ENCODE measurements around the gene STARD13.

STARD13 gene

DNA sequence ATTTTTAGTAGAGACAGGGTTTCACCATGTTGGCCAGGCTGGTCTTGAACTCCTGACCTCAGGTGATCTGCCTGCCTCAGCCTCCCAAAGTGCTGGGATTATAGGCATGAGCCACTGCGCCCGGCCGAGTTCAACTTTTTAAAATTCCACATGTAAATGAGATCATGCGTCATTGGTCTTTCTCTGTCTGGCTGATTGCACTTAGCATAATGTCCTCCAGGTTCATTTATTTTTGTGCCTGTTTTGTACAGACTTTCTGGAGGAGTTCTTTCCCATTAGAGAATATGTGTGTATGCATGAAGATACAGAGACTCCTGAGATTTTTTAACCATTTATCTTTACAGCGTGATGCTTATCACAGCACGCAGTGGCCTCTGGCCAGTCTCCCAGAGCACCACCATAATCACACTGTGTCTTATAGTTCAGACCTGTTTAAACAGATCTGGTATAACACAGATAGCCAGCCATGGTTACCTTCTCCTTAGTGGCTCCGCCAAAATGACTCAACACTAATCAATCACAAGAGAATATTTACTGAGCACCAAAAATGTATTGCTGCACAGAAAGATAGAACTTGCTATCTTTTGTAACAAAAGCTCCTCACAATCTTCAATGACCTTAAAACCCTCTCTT lies 11.4 kb upstream of the STARD13 start:
- TF ChIP-seq, protein P1, sequence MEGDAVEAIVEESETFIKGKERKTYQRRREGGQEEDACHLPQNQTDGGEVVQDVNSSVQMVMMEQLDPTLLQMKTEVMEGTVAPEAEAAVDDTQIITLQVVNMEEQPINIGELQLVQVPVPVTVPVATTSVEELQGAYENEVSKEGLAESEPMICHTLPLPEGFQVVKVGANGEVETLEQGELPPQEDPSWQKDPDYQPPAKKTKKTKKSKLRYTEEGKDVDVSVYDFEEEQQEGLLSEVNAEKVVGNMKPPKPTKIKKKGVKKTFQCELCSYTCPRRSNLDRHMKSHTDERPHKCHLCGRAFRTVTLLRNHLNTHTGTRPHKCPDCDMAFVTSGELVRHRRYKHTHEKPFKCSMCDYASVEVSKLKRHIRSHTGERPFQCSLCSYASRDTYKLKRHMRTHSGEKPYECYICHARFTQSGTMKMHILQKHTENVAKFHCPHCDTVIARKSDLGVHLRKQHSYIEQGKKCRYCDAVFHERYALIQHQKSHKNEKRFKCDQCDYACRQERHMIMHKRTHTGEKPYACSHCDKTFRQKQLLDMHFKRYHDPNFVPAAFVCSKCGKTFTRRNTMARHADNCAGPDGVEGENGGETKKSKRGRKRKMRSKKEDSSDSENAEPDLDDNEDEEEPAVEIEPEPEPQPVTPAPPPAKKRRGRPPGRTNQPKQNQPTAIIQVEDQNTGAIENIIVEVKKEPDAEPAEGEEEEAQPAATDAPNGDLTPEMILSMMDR (IDR thresholded peaks at IDR 0.05; ENCODE audit: borderline replicate concordance, control extremely low read depth, extremely low read depth, insufficient read depth, missing control alignments) = no peak
- in situ Hi-C loops (cut with MboI; ENCODE audit: low sequenced_read_pairs, unreplicated experiment) = no loop called here
- DNase-seq (ENCODE audit: low spot score) = no peak

DNA sequence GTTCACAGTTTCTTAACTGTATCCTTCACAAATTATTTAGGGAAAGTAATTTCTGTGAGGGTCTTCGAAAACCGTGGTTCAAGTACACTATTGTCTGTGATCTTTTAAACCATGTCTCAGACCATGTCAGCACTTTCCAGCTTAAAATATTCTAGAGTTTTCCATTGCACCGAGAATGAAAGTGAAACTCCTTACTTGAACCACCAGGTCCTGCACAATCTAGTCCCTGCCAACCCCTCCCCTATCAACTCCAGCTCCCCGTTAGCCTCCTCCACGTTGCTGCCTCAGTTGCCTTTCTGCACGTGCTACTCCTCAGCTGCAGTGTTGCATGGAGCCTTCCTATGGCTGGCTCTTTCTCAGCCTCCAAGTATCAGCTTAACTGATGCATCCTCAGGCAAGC lies 7.2 kb upstream of the STARD13 start:
- in situ Hi-C loops (cut with MboI; ENCODE audit: low sequenced_read_pairs, unreplicated experiment) = no loop called here
- no peak for DNase-seq (ENCODE audit: low spot score)
- TF ChIP-seq, protein P1 (IDR thresholded peaks at IDR 0.05; ENCODE audit: borderline replicate concordance, control extremely low read depth, extremely low read depth, insufficient read depth, missing control alignments) = no peak

- TF ChIP-seq, protein P1 (IDR thresholded peaks at IDR 0.05; ENCODE audit: borderline replicate concordance, control extremely low read depth, extremely low read depth, insufficient read depth, missing control alignments) = no peak
- in situ Hi-C loops (cut with MboI; ENCODE audit: low sequenced_read_pairs, unreplicated experiment) = no loop called here
- DNase-seq (ENCODE audit: low spot score) = no peak
Observed at GRCh38 chr13:33290421-33290965, 4.9 kb upstream of the STARD13 start.

DNA sequence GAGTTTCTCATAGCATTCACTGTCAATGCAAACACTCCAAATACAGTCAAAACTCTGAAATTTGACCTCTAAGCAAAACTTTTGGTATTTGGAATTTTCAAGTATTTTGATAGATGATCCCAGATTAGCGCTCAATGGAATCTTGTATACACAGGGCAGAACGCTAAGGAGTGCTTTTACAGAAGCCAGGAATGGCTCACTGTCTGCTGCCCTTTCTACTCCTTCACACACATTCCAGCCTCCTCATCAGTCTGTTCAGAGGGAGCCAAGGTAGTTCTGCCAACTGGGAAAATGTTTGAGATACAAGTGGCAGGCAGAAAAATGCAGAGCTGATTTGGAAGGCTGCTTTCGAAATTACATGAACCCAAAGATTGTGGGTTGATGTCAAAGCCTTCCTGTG lies 4.4 kb upstream of the STARD13 start:
- TF ChIP-seq, protein P1 (IDR thresholded peaks at IDR 0.05; ENCODE audit: borderline replicate concordance, control extremely low read depth, extremely low read depth, insufficient read depth, missing control alignments) = no peak
- in situ Hi-C loops (cut with MboI; ENCODE audit: low sequenced_read_pairs, unreplicated experiment) = no loop called here
- DNase-seq (ENCODE audit: low spot score) = no peak

GRCh38 chr13:33287142-33287882 lies 1.8 kb upstream of the STARD13 start:
- DNase-seq (ENCODE audit: low spot score) = no peak
- TF ChIP-seq, protein P1 (IDR thresholded peaks at IDR 0.05; ENCODE audit: borderline replicate concordance, control extremely low read depth, extremely low read depth, insufficient read depth, missing control alignments) = no peak
- in situ Hi-C loops (cut with MboI; ENCODE audit: low sequenced_read_pairs, unreplicated experiment) = no loop called here

GRCh38 chr13:33286128-33286527 lies 573 bp upstream of the STARD13 start:
- in situ Hi-C loops (cut with MboI; ENCODE audit: low sequenced_read_pairs, unreplicated experiment) = no loop called here
- no peak for DNase-seq (ENCODE audit: low spot score)
- TF ChIP-seq, protein P1 (IDR thresholded peaks at IDR 0.05; ENCODE audit: borderline replicate concordance, control extremely low read depth, extremely low read depth, insufficient read depth, missing control alignments) = no peak

All from GM13976 (cell line).